Neural crest cell (in vitro differentiated cells): Measurements from ENCODE around the gene CHRNG. TPM values are rescaled to one million over a fixed set of nuclear protein-coding genes. Genes with fewer than 3 reads are reported as not detected.
A peak's percentile ranks its signal among the peaks of the same experiment; 100 is the strongest.

Source experiments
- DNase-seq: peaks from one replicate; pipeline ENCODE4 v3.0.0; 2021; ENCODE audit warnings: low read depth, mixed read lengths, low spot score
- H3K27ac Mint-ChIP-seq: one replicate; pipeline ENCODE4 v1.8.0; 2021; ENCODE audit warnings: mild to moderate bottlenecking, mixed read lengths; ENCODE audit not compliant: unreplicated experiment
- H3K27me3 Mint-ChIP-seq: 2 replicates; pipeline ENCODE4 v1.8.0; 2021; ENCODE audit warnings: low read depth, mild to moderate bottlenecking, mixed read lengths
- H3K36me3 Mint-ChIP-seq: 2 replicates; pipeline ENCODE4 v1.8.0; 2021; ENCODE audit warnings: low read depth, mild to moderate bottlenecking, mixed read lengths
- H3K4me1 Mint-ChIP-seq: 2 replicates; pipeline ENCODE4 v1.8.0; 2021; ENCODE audit warnings: mixed read lengths
- H3K4me3 Mint-ChIP-seq: one replicate; pipeline ENCODE4 v1.8.0; 2021; ENCODE audit warnings: mild to moderate bottlenecking, mixed read lengths
- H3K9me3 Mint-ChIP-seq: 2 replicates; pipeline ENCODE4 v1.8.0; 2021; ENCODE audit warnings: mixed read lengths
- CTCF ChIP-seq: fragments of 200-600 bp; sonication (generic); conservative IDR thresholded peaks from 2 replicates; pipeline ENCODE4 v1.5.0; 2021; ENCODE audit warnings: antibody characterized with exemption, mild to moderate bottlenecking
- total RNA-seq: library from RNA; stranded (reverse); gene quantifications from 2 replicates; pipeline ENCODE4 v1.2.1, GENCODE V29; 2021

The CHRNG gene
- total RNA-seq, 1 donor from 2014 or later = not detected

GRCh38 chr2:232497348-232497747 is 42.1 kb upstream of the CHRNG start:
- no peaks in the 10 kb centered on the region for H3K36me3 Mint-ChIP-seq
- no peak for DNase-seq
- H3K27me3 Mint-ChIP-seq = peaks cover 13% of the 10 kb centered on the region
- peaks cover 30% of the 10 kb centered on the region for H3K4me1 Mint-ChIP-seq
- H3K9me3 Mint-ChIP-seq = peaks cover 2% of the 10 kb centered on the region
- H3K27ac Mint-ChIP-seq = peak overlapping the region; percentile 62
- no peak for TF ChIP-seq CTCF
- H3K4me3 Mint-ChIP-seq = no peak overlapping the region

- Mint-ChIP-seq H3K27ac (no peak overlapping the region), H3K4me1 (peaks cover 29% of the 10 kb centered on the region), H3K27me3 (peaks cover 15% of the 10 kb centered on the region), H3K9me3 (peaks cover 2% of the 10 kb centered on the region), H3K36me3 (no peaks in the 10 kb centered on the region), H3K4me3 (no peak overlapping the region)
- TF ChIP-seq CTCF = no peak
- DNase-seq = no peak
Measured at GRCh38 chr2:232498452-232498851, 41.0 kb upstream of the CHRNG start.

- Mint-ChIP-seq H3K4me3 (peak overlapping the region; percentile 66), H3K4me1 (peaks cover 37% of the 10 kb centered on the region), H3K36me3 (no peaks in the 10 kb centered on the region), H3K27ac (no peak overlapping the region), H3K9me3 (peaks cover 2% of the 10 kb centered on the region), H3K27me3 (peaks cover 42% of the 10 kb centered on the region)
- TF ChIP-seq CTCF = no peak
- DNase-seq = no peak
Measured at GRCh38 chr2:232501331-232501771, 38.1 kb upstream of the CHRNG start.

GRCh38 chr2:232501794-232502390 is 37.6 kb upstream of the CHRNG start:
- peaks cover 42% of the 10 kb centered on the region for H3K27me3 Mint-ChIP-seq
- peaks cover 2% of the 10 kb centered on the region for H3K9me3 Mint-ChIP-seq
- no peaks in the 10 kb centered on the region for H3K36me3 Mint-ChIP-seq

GRCh38 chr2:232502511-232502910 is 37.0 kb upstream of the CHRNG start:
- Mint-ChIP-seq H3K4me1 (peaks cover 32% of the 10 kb centered on the region), H3K4me3 (no peak overlapping the region), H3K9me3 (peaks cover 2% of the 10 kb centered on the region), H3K27ac (peak overlapping the region; percentile 57), H3K27me3 (peaks cover 42% of the 10 kb centered on the region), H3K36me3 (no peaks in the 10 kb centered on the region)
- no peak for DNase-seq
- TF ChIP-seq CTCF = no peak

More at GRCh38 chr2:232501794-232502390, 37.6 kb upstream of the CHRNG start:
- peak overlapping the region; percentile 66 for H3K4me3 Mint-ChIP-seq
- no peak overlapping the region for H3K27ac Mint-ChIP-seq
- TF ChIP-seq CTCF = no peak
- DNase-seq = no peak
- H3K4me1 Mint-ChIP-seq = peaks cover 38% of the 10 kb centered on the region
